ENCODE measurements around the gene PRAMEF5.
"Not testable (repeated sequence)": the region's sequence is repeated elsewhere in the genome, so short reads cannot be mapped to it uniquely, and the experiment has no call there.

Gene PRAMEF5

GRCh38 chr1:13232056-13232455, 21.9 kb upstream of the PRAMEF5 start:
- H3K9ac ChIP-seq (ENCODE audit: low read length); H3K4me1 ChIP-seq (ENCODE audit: control insufficient read depth, insufficient read depth, low read length); H3K9me3 ChIP-seq (ENCODE audit: control insufficient read depth, low read length); H3K27me3 ChIP-seq (ENCODE audit: control insufficient read depth, insufficient read depth, low read length); H3K4me3 ChIP-seq (ENCODE audit: low read length); H3K36me3 ChIP-seq (ENCODE audit: control insufficient read depth, insufficient read depth, low read length): not testable (repeated sequence)

GRCh38 chr1:13234057-13234456, 19.9 kb upstream of the PRAMEF5 start:
- not testable (repeated sequence) for H3K27me3 ChIP-seq (ENCODE audit: control insufficient read depth, insufficient read depth, low read length); H3K9me3 ChIP-seq (ENCODE audit: control insufficient read depth, low read length); H3K9ac ChIP-seq (ENCODE audit: low read length); H3K4me1 ChIP-seq (ENCODE audit: control insufficient read depth, insufficient read depth, low read length); H3K4me3 ChIP-seq (ENCODE audit: low read length); H3K36me3 ChIP-seq (ENCODE audit: control insufficient read depth, insufficient read depth, low read length)

- H3K36me3 ChIP-seq (ENCODE audit: control insufficient read depth, insufficient read depth, low read length); H3K9me3 ChIP-seq (ENCODE audit: control insufficient read depth, low read length); H3K4me3 ChIP-seq (ENCODE audit: low read length); H3K27me3 ChIP-seq (ENCODE audit: control insufficient read depth, insufficient read depth, low read length); H3K9ac ChIP-seq (ENCODE audit: low read length); H3K4me1 ChIP-seq (ENCODE audit: control insufficient read depth, insufficient read depth, low read length): not testable (repeated sequence)
These were observed 16.4 kb upstream of the PRAMEF5 start for GRCh38 chr1:13237572-13237971.

GRCh38 chr1:13239633-13240032, 14.4 kb upstream of the PRAMEF5 start:
- not testable (repeated sequence) for H3K9ac ChIP-seq (ENCODE audit: low read length); H3K36me3 ChIP-seq (ENCODE audit: control insufficient read depth, insufficient read depth, low read length); H3K4me1 ChIP-seq (ENCODE audit: control insufficient read depth, insufficient read depth, low read length); H3K4me3 ChIP-seq (ENCODE audit: low read length); H3K27me3 ChIP-seq (ENCODE audit: control insufficient read depth, insufficient read depth, low read length); H3K9me3 ChIP-seq (ENCODE audit: control insufficient read depth, low read length)

GRCh38 chr1:13243536-13244263, 10.3 kb upstream of the PRAMEF5 start:
- H3K4me1 ChIP-seq (ENCODE audit: control insufficient read depth, insufficient read depth, low read length); H3K27me3 ChIP-seq (ENCODE audit: control insufficient read depth, insufficient read depth, low read length); H3K4me3 ChIP-seq (ENCODE audit: low read length); H3K9ac ChIP-seq (ENCODE audit: low read length); H3K9me3 ChIP-seq (ENCODE audit: control insufficient read depth, low read length); H3K36me3 ChIP-seq (ENCODE audit: control insufficient read depth, insufficient read depth, low read length): not testable (repeated sequence)

GRCh38 chr1:13245841-13246553, 8.0 kb upstream of the PRAMEF5 start:
- not testable (repeated sequence) for H3K9me3 ChIP-seq (ENCODE audit: control insufficient read depth, low read length); H3K4me3 ChIP-seq (ENCODE audit: low read length); H3K9ac ChIP-seq (ENCODE audit: low read length); H3K4me1 ChIP-seq (ENCODE audit: control insufficient read depth, insufficient read depth, low read length); H3K36me3 ChIP-seq (ENCODE audit: control insufficient read depth, insufficient read depth, low read length); H3K27me3 ChIP-seq (ENCODE audit: control insufficient read depth, insufficient read depth, low read length)

GRCh38 chr1:13246554-13246871, 7.5 kb upstream of the PRAMEF5 start:
- H3K9me3 ChIP-seq (ENCODE audit: control insufficient read depth, low read length); H3K4me3 ChIP-seq (ENCODE audit: low read length); H3K4me1 ChIP-seq (ENCODE audit: control insufficient read depth, insufficient read depth, low read length); H3K9ac ChIP-seq (ENCODE audit: low read length); H3K36me3 ChIP-seq (ENCODE audit: control insufficient read depth, insufficient read depth, low read length); H3K27me3 ChIP-seq (ENCODE audit: control insufficient read depth, insufficient read depth, low read length): not testable (repeated sequence)

- not testable (repeated sequence) for H3K9ac ChIP-seq (ENCODE audit: low read length); H3K4me1 ChIP-seq (ENCODE audit: control insufficient read depth, insufficient read depth, low read length); H3K36me3 ChIP-seq (ENCODE audit: control insufficient read depth, insufficient read depth, low read length); H3K4me3 ChIP-seq (ENCODE audit: low read length); H3K27me3 ChIP-seq (ENCODE audit: control insufficient read depth, insufficient read depth, low read length); H3K9me3 ChIP-seq (ENCODE audit: control insufficient read depth, low read length)
These were observed 6.9 kb upstream of the PRAMEF5 start for GRCh38 chr1:13247122-13247521.

- H3K36me3 ChIP-seq (ENCODE audit: control insufficient read depth, insufficient read depth, low read length); H3K4me3 ChIP-seq (ENCODE audit: low read length); H3K9ac ChIP-seq (ENCODE audit: low read length); H3K27me3 ChIP-seq (ENCODE audit: control insufficient read depth, insufficient read depth, low read length); H3K9me3 ChIP-seq (ENCODE audit: control insufficient read depth, low read length); H3K4me1 ChIP-seq (ENCODE audit: control insufficient read depth, insufficient read depth, low read length): not testable (repeated sequence)
These were observed 11.1 kb downstream of the PRAMEF5 start for GRCh38 chr1:13265124-13265523.

GRCh38 chr1:13277016-13277415, 23.0 kb downstream of the PRAMEF5 start:
- not testable (repeated sequence) for H3K9ac ChIP-seq (ENCODE audit: low read length); H3K27me3 ChIP-seq (ENCODE audit: control insufficient read depth, insufficient read depth, low read length); H3K9me3 ChIP-seq (ENCODE audit: control insufficient read depth, low read length); H3K4me3 ChIP-seq (ENCODE audit: low read length); H3K4me1 ChIP-seq (ENCODE audit: control insufficient read depth, insufficient read depth, low read length); H3K36me3 ChIP-seq (ENCODE audit: control insufficient read depth, insufficient read depth, low read length)

- H3K36me3 ChIP-seq (ENCODE audit: control insufficient read depth, insufficient read depth, low read length); H3K9ac ChIP-seq (ENCODE audit: low read length); H3K4me1 ChIP-seq (ENCODE audit: control insufficient read depth, insufficient read depth, low read length); H3K27me3 ChIP-seq (ENCODE audit: control insufficient read depth, insufficient read depth, low read length); H3K9me3 ChIP-seq (ENCODE audit: control insufficient read depth, low read length); H3K4me3 ChIP-seq (ENCODE audit: low read length): not testable (repeated sequence)
These were observed 25.6 kb downstream of the PRAMEF5 start for GRCh38 chr1:13279617-13280016.

GRCh38 chr1:13285037-13285436, 31.0 kb downstream of the PRAMEF5 start, which contains the start of gene PRAMEF8:
PRAMEF8 (minus strand) TSS chr1:13285137; CDS start chr1:13284091, 1,046 bp downstream.
- not testable (repeated sequence) for H3K27me3 ChIP-seq (ENCODE audit: control insufficient read depth, insufficient read depth, low read length); H3K9me3 ChIP-seq (ENCODE audit: control insufficient read depth, low read length); H3K9ac ChIP-seq (ENCODE audit: low read length); H3K4me1 ChIP-seq (ENCODE audit: control insufficient read depth, insufficient read depth, low read length); H3K4me3 ChIP-seq (ENCODE audit: low read length); H3K36me3 ChIP-seq (ENCODE audit: control insufficient read depth, insufficient read depth, low read length)

- not testable (repeated sequence) for H3K36me3 ChIP-seq (ENCODE audit: control insufficient read depth, insufficient read depth, low read length); H3K9me3 ChIP-seq (ENCODE audit: control insufficient read depth, low read length); H3K4me1 ChIP-seq (ENCODE audit: control insufficient read depth, insufficient read depth, low read length); H3K9ac ChIP-seq (ENCODE audit: low read length); H3K4me3 ChIP-seq (ENCODE audit: low read length); H3K27me3 ChIP-seq (ENCODE audit: control insufficient read depth, insufficient read depth, low read length)
These were observed 35.0 kb downstream of the PRAMEF5 start for GRCh38 chr1:13289030-13289429.
